Right cardiac atrium (tissue), 5 donors: ENCODE measurements around the gene TLE4. TPM values are rescaled to one million over a fixed set of nuclear protein-coding genes. Genes with fewer than 3 reads are reported as not detected.

ENCODE experiments used
- ATAC-seq, 2 donors: fragments of 200-7000 bp; cut with Tn5 transposase; one replicate each; pipeline versions ENCODE4 v1.8.0 to v1.9.1; 2020; ENCODE audit warnings: moderate library complexity in 2 of 2, mild to moderate bottlenecking in 1 of 2
- DNase-seq, 3 donors: peaks; one replicate each; pipeline ENCODE4 v3.0.0-alpha.2; 2020
- H3K27ac ChIP-seq: one replicate; pipeline ENCODE4 v1.5.1; 2013; ENCODE audit warnings: mild to moderate bottlenecking, low read length, control low read depth, moderate library complexity
- H3K27me3 ChIP-seq: one replicate; pipeline ENCODE4 v1.6.1; 2013; ENCODE audit not compliant: control insufficient read depth, insufficient read depth
- H3K4me1 ChIP-seq: one replicate; pipeline ENCODE4 v1.6.1; 2013; ENCODE audit warnings: low read length; ENCODE audit not compliant: control insufficient read depth, insufficient read depth
- H3K4me3 ChIP-seq: one replicate; pipeline ENCODE4 v1.5.1; 2013; ENCODE audit warnings: low read length, control low read depth
- H3K9me3 ChIP-seq: one replicate; pipeline ENCODE4 v1.6.1; 2013; ENCODE audit warnings: low read length; ENCODE audit not compliant: control insufficient read depth
- WGBS: extraction: QIAGEN DNeasy Blood & Tissue Kit; methylation state at CpG from one replicate; pipeline ENCODE4 v1.1.7; 2013; 5-methylcytosine and 5-hydroxymethylcytosine counted together
- intact Hi-C, 4 donors: fragments of 100-400 bp; cut with DNase I; formaldehyde crosslinking; loops; one replicate each; pipeline versions ENCODE4 v1.11.0 to v1.14.0; 2022 to 2023
- polyA plus RNA-seq: library from polyadenylated mRNA; stranded (reverse); fragments of 200-250 nt; gene quantifications from one replicate; pipeline ENCODE4 v1.2.3, GENCODE V29; 2013
- total RNA-seq, 4 donors: library from RNA; stranded (reverse); fragmentation: NEBNext Ultra II Directional; extraction: Animal tissue kit (Norgen Biotek cat#: 25700); gene quantifications; one replicate each; pipeline ENCODE4 v1.2.1, GENCODE V29; 2021
- donor health status: healthy with polysubstance abuse.
- donor health status: DM: no; HTN: yes; CAD: no.
- donor health status: DM: no; HTN: no; CAD: no.
- donor health status: DM: no; HTN: yes; CAD: no; lungs with severe emphysema.
- donor health status: DM: yes; HTN: yes; CAD: no.

TLE4 gene
- total and polyA plus RNA-seq, 5 donors, result 5.9 to 20.1 (median 17.6) TPM

DNA sequence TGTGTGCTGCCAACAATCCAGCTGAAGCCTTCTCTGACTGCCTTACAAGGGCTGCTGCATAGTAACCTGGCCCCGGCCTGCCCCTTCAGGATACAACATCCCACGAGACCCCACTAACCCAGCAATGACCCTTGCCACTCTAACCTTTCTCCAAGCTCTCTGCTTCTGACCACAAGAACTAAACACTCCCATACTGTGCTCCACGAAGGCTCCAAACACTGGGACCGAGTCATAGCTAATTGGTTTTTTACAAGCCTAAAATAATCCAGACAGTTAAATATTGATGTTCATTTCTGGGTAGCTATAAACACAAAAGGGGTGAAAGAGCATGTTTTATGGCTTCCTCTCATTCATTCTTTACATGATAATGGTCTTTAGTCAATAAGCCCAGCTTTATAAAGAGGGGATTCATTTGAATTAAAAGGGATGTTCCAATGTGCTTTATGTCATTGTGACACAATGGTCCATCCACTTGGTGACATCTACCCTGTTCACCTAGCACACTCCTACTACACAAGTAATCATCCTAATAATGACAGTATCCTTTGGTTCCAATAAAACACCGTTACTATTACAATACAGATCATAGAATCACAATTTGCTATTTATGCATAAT lies 16.2 kb upstream of the TLE4 start:
- no peak overlapping the region for H3K4me3 ChIP-seq
- no peaks in the 10 kb centered on the region for H3K27me3 ChIP-seq
- ATAC-seq (no peak), DNase-seq (no peak)
- WGBS, result 73% methylated on average over 5 of the region's 5 CpGs
- intact Hi-C loops, result no loop called here
- no peak overlapping the region for H3K27ac ChIP-seq
- no peaks in the 10 kb centered on the region for H3K9me3 ChIP-seq
- H3K4me1 ChIP-seq, result no peaks in the 10 kb centered on the region

DNA sequence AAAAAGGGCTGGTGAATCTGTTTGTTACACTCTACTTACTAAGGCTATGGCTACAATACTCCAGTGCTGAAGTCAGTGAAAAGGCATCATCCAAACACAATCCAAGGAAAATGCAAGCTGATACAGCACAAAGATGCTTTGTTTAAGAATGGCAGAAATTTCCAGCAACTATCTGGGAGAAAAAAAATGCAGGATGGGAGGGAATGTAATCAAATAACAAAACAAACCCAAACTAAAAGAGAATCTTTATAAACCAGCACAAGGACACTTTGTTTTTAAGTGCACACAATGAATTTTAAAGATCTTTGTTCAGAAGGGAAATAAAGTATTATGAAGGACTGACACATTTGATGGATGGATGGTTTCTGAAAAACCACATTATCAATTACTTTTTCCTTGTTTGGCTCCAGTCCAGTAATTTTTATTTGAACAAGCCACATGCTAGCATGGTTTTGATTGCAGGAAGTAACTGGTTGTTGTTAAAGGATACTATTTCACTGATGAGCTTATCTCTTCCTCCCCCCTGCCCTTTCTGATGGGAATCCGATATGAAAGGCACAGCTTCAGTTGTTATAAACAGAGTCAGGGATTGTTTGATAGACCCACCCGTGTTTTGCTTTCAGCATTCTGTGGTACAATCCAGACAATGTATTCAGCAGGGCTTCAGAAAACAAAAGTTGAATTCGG lies 12.1 kb upstream of the TLE4 start:
- H3K27me3 ChIP-seq, result no peaks in the 10 kb centered on the region
- no peak overlapping the region for H3K27ac ChIP-seq
- H3K4me1 ChIP-seq, result no peaks in the 10 kb centered on the region
- no peaks in the 10 kb centered on the region for H3K9me3 ChIP-seq
- intact Hi-C loops, result no loop called here
- ATAC-seq (no peak), DNase-seq (no peak)
- H3K4me3 ChIP-seq, result no peak overlapping the region
- WGBS, result 23% methylated on average over 3 of the region's 3 CpGs

- whole genome bisulfite sequencing, result 92% methylated on average over 5 of the region's 5 CpGs
- DNase-seq (no peak), ATAC-seq (no peak)
- H3K27me3 ChIP-seq, result no peaks in the 10 kb centered on the region
- no peak overlapping the region for H3K27ac ChIP-seq
- H3K4me1 ChIP-seq, result no peaks in the 10 kb centered on the region
- H3K4me3 ChIP-seq, result no peak overlapping the region
- H3K9me3 ChIP-seq, result no peaks in the 10 kb centered on the region
- intact Hi-C loops, result no loop called here
Observed at GRCh38 chr9:79562749-79563386, 8.9 kb upstream of the TLE4 start.

- H3K27ac ChIP-seq, result no peak overlapping the region
- 92% methylated on average over 2 of the region's 2 CpGs for WGBS
- no peak for ATAC-seq
- intact Hi-C loops, result no loop called here
- no peak for DNase-seq
- no peaks in the 10 kb centered on the region for H3K27me3 ChIP-seq
- H3K4me3 ChIP-seq, result no peak overlapping the region
- H3K9me3 ChIP-seq, result no peaks in the 10 kb centered on the region
- H3K4me1 ChIP-seq, result no peaks in the 10 kb centered on the region
Observed at GRCh38 chr9:79564105-79564504, 7.7 kb upstream of the TLE4 start.

DNA sequence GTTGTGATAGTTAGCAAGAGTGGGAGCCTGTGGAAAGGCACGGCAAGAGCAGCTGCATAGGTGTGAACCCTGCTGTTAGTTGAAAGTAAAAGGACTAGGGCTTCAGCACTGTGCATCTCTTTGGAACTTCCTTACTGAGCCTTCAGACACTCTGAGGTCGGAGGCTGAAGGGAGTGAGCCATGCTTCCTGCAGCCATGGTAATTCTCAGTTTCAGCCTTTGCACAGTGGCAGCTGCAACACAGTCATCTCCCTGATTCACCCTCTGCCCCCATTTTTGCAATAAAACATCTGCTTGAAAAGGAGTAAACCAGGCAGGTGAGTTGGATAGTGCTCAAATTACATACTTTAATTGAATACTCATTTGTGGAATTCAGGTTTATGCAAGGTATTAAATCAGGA lies 6.5 kb upstream of the TLE4 start:
- Histone ChIP-seq H3K9me3 (no peaks in the 10 kb centered on the region), H3K27ac (no peak overlapping the region), H3K4me1 (no peaks in the 10 kb centered on the region), H3K4me3 (no peak overlapping the region), H3K27me3 (no peaks in the 10 kb centered on the region)
- no peak for ATAC-seq
- intact Hi-C loops, result no loop called here
- DNase-seq, result no peak
- WGBS, result 61% methylated on average over 2 of the region's 2 CpGs

DNA sequence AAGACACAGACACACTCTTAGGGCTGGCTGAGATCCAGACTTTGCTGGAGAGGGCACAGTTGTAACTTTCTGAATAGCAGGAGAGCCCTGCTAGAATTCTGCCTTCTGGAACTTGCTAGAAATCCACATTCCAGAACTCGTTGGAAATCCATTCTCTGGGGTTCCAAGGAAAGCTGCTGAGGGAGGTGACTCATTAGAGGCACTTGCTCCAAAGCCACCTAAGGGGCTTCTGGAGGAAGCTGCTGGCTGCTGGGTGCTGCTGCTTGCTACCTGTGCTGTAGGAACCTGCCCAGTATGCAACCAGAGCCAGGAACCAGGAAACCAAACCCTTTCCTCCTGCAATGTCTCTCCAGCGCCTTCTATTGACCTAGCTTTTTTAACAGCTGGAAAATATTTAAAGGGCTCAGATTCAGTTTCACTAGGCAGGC lies 4.1 kb upstream of the TLE4 start:
- WGBS, result 76% methylated on average over 2 of the region's 2 CpGs
- H3K4me3 ChIP-seq, result no peak overlapping the region
- DNase-seq (no peak), ATAC-seq (no peak)
- no peaks in the 10 kb centered on the region for H3K4me1 ChIP-seq
- no peaks in the 10 kb centered on the region for H3K27me3 ChIP-seq
- intact Hi-C loops, result no loop called here
- no peaks in the 10 kb centered on the region for H3K9me3 ChIP-seq
- no peak overlapping the region for H3K27ac ChIP-seq

GRCh38 chr9:79568337-79569101 lies 3.2 kb upstream of the TLE4 start:
- DNase-seq (peak in 1 of 3 donors; percentile 25), ATAC-seq (no peak)
- Histone ChIP-seq H3K27me3 (no peaks in the 10 kb centered on the region), H3K27ac (no peak overlapping the region), H3K9me3 (no peaks in the 10 kb centered on the region), H3K4me3 (no peak overlapping the region), H3K4me1 (no peaks in the 10 kb centered on the region)
- WGBS, result 73% methylated on average over 7 of the region's 7 CpGs
- intact Hi-C loops, result no loop called here

DNA sequence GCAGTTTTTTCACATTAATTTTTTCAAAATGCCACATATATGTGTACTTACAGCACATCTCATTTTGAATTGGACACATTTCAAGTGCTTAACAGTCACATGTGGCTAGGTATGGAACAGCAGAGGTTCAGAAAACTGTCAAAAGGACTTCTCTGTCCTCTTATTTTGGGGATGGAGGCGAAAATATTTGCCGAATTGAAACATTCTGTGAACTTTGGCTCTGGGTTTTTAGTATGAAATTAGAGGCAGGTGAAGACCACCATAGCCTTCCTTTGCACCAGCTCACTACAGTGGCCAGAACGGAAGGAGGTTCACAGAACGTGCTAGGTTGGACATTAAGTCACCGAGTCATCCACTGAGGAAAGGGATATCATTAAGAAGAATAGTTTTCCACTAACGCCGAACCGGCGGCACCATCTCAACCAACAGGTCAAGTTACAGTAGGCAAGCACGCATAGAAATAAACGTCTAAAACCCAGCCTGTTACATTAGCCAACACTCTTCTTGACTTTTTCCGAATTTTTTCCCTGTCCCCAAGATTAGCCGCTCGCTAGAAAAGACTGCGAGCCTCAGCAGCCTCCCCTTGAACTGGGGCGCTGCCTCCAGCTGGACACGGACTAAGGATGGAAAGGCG lies 1.8 kb upstream of the TLE4 start:
- no peak overlapping the region for H3K27ac ChIP-seq
- no peak for ATAC-seq
- 17% methylated on average over 18 of the region's 18 CpGs for WGBS

GRCh38 chr9:79570448-79571308 lies 1.1 kb upstream of the TLE4 start:
- under 1% methylated on average over 69 of the region's 69 CpGs for WGBS
- H3K27me3 ChIP-seq, result no peaks in the 10 kb centered on the region
- H3K9me3 ChIP-seq, result no peaks in the 10 kb centered on the region
- intact Hi-C loops, result loop anchor here in 1 of 4 donors (5.0 kb wide), 1 partner anchor 52 kb away; no protein-coding TSS in a partner anchor
- H3K4me1 ChIP-seq, result no peaks in the 10 kb centered on the region
- H3K4me3 ChIP-seq, result peak overlapping the region; percentile 71
- ATAC-seq, result peak in 1 of 2 donors; percentile 20
- DNase-seq, result peak; percentile 47 to 70 (median 67)
- peak overlapping the region; percentile 4 for H3K27ac ChIP-seq

More for the DNA sequence above, 1.8 kb upstream of the TLE4 start:
- no peaks in the 10 kb centered on the region for H3K9me3 ChIP-seq
- H3K27me3 ChIP-seq, result no peaks in the 10 kb centered on the region
- H3K4me1 ChIP-seq, result no peaks in the 10 kb centered on the region
- intact Hi-C loops, result loop anchor here in 1 of 4 donors (5.0 kb wide), 1 partner anchor 52 kb away; no protein-coding TSS in a partner anchor
- DNase-seq, result no peak
- peak overlapping the region; percentile 71 for H3K4me3 ChIP-seq
